NCI-H2029 treated with DMSO at 0.1 percent for 48 hours (cell line): ENCODE measurements around the gene MARCHF9.

ENCODE experiments used
- DNase-seq: peaks from one replicate; lab custom pipeline; 2025; lab: John Stamatoyannopoulos, UW

The MARCHF9 gene

DNA sequence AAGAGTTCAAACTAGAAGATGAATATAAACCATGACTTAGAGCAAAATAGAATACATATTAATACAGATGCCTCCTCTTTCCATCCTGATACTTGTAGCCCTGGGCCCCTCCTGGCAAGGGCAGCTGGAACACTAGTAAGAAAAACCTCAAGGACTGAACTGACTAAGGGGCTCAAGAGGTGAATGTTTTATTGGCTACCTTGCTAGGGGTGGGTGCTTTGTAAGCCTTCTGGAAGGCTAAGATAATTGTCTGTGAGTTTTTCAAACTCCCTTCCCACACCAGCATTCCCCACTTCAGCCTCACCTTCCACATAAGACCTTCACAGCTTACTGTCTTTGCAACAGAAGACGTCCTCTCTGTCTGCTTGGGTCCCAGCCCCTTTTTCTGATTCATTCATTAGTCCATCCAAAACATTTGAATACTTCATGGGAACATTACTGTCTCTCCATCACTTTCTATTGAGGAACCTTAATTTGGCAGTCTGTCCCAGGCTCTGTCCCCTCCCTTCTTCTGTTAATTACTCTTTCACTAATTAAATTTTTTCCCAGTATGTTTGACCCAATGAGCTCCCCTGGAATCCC, 1.1 kb upstream of the MARCHF9 start:
- DNase-seq, result no peak

DNA sequence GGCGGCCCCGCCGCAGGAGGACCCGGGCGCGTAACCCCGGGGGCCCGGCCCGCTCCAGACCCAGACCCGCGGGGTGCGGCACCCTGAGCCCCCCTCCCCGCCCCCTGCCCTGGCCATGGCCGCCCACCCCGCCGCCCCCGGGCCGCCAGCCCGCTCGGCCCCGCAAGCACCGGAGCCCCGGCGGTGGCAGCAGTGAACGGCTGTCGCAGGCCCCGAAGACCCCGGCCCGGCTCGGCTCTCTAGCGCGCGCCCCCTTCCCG, 221 bp downstream of the MARCHF9 start:
- DNase-seq, result no peak

DNA sequence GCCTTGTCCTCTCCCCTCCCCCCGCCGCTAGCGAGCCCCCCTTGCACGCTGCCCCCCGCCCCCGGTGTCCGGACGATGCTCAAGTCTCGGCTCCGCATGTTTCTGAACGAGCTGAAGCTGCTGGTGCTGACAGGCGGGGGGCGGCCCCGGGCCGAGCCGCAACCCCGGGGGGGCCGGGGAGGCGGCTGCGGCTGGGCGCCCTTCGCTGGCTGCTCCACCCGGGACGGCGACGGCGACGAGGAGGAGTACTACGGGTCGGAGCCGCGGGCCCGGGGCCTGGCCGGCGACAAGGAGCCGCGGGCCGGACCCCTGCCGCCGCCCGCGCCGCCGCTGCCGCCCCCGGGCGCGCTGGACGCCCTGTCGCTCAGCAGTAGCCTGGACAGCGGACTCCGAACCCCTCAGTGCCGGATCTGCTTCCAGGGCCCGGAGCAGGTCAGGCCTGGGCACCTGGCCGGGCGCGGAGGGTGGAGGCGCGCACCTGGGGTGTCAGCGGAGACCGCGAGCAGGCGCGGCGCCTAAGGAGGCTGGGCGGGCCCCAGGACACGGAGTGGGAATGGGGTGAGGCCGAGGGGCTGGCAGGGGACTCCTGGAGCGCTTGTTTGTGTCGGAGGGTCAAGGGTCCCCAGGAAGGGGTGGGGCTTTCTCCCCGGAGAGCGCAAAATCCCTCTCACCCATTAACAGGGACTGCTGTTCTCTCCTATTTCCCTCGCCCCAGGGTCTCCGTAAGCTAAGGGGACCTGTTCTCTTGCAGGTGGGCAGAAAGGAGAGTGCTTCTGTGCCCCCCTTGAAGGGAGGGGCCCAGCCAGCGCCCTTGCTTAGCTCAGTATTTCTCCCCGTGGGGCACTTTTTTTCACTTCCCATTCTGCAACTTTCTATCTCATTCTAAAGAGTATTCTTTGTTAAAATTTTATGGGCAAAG, 810 bp downstream of the MARCHF9 start:
- no peak for DNase-seq

DNA sequence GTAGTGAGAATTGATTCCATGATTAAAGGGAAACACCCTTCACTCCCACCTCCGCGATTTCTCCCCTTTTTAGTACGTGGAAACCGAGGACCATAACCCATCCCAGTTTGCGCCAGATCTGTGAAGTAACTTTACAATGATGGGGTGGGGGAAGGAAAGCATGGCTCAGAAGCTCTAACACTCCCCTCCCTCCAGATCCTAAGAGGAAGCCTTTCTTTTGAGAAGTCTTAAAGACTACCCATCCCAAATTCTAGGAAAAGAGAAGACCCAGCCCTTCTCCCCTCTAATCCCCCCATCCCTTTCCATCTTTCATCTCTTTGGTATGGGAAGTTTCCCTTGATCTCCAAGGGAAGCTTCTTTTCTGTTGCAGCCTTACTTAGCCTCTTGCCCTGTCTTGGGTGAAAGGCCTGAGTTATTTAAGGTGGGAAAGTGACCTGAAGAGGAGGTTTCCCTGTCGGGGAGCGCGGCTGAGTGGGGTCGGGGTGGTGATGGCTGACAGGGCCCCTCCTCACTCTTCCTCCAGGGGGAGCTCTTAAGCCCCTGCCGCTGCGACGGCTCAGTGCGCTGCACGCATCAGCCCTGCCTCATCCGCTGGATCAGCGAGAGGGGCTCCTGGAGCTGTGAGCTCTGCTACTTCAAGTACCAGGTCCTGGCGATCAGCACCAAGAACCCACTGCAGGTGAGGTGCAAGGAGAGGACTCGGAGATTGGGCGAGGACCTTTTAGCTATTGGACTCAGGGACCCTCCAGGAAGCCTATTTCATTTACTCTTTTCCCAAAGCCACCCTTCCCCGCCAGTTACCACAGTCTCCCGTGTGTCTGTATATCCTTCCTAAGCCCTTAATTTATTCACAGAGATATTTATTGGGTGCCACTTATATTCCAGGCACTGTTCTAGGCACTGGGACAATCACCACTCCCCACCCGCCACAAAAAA, 1.8 kb downstream of the MARCHF9 start:
- no peak for DNase-seq

DNA sequence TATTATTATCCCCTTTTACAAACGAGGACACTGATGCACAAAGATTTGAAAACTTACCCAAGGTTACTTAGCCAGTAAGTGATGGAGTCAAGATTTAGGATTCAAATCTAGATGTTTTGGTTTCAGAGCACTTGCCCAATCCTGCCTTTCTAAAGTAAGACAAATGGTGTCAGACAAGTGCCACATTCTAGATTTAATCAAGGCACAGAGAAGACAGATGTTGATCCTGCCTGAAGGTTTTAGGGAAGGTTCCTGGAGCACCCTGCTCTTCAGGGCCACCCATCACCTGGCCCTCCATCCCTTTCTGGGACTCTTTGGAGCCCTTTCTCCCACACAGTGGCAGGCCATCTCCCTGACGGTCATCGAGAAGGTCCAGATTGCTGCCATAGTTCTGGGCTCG, 2.9 kb downstream of the MARCHF9 start:
- no peak for DNase-seq

DNA sequence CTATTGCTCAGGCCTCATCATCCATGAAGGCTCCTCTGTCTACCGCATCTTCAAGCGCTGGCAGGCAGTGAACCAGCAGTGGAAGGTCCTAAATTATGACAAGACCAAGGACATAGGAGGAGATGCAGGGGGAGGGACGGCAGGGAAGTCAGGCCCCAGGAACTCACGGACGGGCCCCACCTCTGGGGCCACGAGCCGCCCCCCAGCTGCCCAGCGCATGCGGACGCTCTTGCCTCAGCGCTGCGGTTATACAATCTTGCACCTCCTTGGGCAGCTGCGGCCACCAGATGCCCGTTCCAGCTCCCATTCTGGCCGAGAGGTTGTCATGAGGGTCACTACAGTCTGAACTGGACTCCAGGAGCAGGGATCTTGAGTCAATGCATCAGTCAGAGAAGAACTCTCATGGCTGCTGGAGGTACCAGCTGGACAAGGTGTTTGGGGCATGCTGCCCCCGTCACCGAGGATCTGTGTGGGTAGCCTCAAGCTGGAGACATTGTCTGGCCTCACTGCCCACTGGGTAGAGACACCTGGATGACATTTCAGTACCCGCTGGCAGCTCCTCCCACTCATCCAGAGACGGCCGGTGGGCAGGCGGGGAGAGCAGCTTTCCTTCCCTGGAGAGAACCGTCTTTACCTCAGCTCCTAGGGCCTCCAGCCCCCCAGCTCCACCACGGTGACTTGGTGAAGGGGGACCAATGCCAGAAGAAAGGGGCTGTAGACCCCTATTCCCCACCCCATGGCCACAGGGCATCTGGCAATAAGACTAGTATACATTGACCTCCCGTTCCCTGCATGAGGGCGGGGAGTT, 3.9 kb downstream of the MARCHF9 start:
- no peak for DNase-seq

DNA sequence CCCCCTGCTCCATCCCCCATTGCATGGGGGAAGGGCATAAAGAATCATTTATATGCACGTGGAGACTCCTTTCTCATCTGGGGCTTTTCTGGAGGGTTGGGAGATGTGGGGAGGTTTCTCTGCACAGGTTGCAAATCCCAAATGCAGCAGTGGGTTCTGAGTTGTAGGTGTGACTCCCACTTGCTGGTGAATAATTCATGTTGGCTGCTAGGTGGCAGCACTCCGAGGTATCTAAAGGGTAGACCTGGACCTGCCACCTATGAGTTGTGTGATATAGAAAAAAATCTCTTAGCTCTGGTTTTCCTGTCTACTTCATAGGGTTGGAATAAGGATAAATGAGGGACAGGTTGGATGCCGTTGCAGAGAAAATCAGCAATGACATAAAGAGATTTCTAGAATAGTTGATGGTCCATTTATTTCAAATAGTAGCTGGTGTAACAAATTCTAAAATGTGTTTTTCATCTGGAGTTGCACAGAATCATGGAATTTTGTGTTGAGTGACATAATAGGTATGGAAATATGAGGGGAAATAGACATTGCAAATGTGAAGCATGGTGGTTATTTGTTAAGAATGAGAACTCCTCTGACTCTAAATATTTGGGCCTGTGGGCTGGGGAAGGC, 4.6 kb downstream of the MARCHF9 start:
- no peak for DNase-seq

DNA sequence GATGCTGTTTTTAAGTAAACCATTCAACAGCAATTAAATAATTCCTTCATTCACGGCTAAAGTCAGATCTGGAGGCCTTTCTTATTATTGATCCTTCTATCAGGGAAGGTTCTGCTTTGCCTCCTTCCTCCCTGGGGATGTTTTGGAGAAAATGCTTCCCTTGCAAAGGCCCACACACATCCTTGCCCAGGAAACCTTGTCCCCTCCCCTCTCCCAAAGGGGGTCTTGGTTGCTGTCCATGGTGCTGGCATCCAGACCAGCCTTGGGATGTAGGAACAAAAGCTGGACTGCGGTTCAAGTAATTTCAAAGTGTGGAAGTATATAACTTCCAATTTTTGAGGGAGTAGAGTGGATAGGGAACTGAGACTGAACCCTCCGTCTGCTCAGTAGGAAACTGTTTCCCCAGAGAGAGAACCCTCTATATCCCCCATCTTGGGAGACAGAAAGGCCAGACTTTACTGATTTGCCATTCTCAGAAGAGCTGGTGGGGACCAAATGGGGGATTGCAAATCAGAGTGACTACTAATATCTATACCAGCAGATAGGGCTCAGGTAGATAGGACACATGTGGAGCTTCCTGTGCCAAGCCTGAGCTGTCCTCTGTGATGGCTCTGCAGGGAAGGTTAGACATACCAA, 5.6 kb downstream of the MARCHF9 start:
- no peak for DNase-seq

DNA sequence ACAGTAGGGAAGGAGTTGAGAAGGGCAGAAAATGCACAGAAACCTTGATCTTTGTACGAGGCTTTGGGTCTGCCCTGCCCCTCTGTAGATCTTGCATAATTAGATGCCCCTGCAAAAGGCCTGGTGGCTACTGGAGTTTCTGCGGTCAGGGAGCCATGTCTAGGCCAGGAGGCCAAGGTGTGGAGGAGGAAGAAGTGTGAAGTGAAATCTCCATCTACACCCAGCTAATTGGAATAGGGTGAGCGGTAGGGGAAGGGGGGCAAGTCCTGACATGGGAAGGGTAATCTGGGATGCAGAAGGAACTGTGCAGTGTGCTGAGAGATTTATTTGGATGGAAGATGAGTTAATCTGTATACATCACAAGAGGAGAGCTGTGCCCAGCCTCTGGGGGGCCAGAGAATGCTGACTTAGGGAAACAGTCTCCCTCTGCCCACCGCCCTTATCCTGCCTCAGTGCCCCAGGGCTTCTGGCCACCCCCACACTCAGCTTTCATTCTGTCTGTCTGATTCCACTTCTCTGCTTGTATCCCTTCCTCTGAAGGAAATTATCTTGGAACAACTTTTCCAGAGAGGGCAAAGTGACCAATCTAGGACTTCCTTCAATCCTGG, 6.6 kb downstream of the MARCHF9 start:
- no peak for DNase-seq

DNA sequence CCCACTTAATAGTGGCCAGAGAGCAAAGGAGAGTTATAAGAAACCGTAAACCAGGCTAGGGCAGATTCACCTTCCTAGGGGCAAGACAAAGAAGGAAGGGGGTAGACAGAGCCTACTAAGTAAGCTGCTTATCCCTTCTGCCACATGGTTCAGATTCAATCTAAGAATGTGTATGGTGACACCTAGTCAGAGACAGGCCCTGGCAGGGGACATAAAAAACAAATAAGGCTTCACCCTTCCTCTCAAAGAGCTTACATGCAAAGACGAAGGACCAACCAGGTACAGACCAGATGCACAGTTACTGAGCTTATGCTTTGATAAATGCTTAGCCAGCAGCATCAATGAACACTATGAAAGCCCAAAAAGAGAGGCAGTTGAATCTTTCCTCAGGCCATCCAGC, 7.6 kb downstream of the MARCHF9 start:
- DNase-seq, result no peak

DNA sequence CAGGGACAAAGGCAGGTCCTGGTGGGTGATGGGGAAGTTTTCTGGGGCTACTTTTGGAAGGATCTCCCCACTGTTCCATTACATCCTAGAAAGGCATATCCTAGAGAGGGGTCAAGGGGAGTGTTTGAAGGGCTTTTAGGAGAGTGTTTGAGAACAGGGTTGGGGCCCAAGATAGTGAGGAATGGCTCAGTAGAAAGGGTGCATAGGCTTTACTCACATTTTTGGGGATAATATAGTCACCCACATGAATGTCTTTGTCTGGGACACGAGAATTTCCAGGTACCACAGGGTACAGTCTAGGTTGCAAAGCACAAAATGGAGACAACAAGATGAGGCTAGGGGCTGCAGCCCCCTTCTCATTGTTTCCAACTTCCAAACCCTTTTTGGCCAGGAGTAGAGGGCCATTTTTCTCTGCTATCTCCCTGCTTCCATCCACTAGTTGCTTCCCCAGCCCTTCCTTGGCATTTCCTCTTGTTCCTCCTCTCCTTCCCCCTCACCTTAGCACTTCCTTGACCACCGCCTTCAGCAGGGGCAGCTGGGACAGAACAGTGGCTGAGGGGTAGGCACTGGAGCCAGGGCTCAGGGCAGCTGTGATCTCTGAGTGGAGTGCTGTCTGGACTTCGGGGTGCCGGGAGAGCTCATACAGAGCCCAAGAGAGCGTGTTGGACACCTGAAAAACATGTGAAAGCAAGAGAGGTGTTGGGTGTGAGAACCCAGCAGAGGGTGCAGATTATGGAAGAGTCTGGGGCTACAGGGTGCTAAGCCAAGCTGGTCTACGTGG, 9.2 kb downstream of the MARCHF9 start:
- DNase-seq, result no peak

DNA sequence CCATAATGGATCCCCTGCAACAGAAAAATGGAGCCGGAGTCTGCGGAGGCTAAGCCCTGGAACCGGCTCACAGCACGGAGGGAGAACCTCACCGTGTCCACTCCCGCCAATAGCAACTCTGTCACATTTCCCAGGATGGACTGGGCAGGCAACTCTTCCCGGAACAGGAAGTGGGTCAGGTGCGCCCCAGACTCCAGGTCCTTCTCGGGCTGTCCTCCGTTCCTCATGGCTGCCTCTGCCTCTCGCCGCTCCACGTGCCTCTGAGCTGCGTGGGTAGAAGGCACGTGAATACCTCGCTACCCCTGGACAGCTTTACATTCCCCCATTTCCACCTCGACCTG, 9.7 kb downstream of the MARCHF9 start:
- no peak for DNase-seq

DNA sequence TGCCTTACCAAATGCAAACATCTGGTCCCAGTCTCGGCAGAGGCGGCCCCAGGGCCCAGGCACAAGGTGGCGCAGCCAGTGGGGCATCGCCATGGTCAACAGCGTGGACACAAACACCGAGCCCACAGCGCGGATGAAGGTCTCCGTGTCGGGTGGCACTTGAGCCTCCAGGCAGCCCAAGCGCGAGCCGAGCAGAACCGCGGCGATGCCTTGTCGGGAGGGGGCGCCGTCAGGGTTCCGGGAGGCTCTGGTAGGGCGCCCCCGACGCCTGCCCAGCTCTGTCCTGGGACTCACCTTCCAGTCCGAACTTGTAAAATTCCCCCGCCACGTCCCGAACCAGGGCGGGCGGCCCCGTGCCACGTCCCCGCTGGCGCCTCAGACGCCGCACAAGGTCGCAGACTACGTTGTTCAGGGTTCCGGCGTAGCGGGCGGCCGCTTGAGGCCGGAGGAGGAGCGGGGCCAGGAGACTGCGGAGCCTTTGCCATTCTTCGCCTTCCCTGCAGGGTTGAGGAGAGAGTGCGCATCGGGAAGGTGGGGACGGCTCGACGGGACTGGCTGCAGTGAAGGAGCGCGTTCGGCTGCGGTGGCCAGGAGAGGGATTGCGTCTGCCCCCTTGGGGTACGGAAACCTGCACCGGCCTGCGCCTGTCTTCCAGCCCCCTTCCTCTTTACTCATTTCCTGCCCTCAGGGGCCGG, 10.2 kb downstream of the MARCHF9 start:
- no peak for DNase-seq

DNA sequence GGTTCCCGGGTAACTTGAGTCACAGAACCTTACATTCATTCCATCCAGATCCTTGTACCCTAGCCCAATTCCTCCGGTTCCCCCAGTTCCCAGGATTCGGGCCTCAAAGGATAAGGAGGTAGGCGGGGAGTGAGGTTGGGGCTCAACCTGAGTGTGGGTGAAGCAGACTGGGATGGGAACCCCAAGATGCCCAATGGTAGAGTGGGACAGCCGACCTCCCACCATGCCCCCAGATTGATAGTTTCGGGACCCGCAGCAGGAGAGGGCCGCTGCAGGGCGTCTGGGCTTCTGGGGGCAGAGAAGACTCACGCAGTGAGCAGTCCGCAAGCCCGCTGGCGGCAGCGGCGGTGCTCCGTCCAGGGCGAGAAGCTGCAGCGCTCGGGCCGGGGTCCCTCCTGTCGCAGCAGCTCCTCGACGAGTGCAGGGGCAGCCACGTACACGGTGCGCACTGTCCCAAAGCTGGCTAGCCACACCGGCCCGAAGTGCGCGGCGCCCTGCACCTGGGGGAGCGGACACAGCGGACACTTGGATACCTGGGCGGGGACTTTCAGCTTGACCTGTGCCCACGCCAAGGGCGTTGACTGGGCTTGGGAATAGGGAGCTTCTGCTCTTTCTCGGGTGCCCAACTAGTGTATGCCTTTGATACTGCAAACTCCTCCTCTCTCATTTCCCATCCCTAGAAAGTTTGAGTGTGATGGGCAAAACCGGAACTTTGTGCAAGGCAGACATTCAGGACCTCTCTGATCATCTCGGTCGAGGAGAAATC, 11.0 kb downstream of the MARCHF9 start:
- no peak for DNase-seq

DNA sequence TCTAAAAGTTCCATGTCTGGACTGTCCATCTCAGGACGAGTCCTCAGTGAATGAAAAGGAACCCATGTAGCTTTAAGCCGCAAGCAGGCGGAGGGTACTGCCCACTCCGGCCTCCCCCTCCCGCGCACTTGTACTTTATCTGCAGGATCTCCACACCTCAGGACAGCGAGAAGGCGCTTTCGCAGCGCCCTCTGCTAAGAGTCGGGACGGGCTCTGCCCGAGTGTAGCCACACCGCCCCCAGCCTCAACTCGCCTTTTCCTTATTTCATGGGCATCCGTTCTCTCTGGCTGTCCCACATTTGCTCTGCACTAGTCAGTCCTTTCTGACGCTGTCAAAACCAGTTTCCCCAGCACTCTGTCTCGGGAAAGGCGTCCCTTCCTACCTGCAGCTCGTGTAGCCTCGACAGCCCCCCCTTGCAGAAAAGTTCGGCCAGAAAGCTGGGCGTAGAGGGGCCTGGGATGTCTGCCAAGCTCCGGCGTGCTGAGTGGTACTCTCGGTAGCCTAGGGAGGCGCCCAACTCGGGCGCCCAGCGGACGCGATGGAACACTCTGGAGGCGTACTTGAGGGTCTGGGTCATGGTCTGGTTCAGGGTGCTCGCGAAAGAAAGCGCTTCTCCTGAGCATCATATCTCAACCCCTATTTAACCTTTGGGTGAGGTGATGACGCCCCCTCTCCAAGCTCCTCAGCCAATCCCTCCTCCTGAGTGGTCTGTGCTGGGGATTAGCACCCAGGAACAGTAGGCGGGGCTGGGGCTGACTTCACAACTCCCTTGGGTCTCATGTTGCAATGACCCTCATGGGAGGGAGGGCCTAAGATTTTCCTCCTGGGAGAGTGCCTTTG, 11.8 kb downstream of the MARCHF9 start, which contains the start of gene CYP27B1:
Gene CYP27B1, minus strand, starts transcription at position 615 of the 841 bp plus-strand sequence. Its CDS starts 37 bp downstream, at position 578.
- peak; percentile 57 for DNase-seq

DNA sequence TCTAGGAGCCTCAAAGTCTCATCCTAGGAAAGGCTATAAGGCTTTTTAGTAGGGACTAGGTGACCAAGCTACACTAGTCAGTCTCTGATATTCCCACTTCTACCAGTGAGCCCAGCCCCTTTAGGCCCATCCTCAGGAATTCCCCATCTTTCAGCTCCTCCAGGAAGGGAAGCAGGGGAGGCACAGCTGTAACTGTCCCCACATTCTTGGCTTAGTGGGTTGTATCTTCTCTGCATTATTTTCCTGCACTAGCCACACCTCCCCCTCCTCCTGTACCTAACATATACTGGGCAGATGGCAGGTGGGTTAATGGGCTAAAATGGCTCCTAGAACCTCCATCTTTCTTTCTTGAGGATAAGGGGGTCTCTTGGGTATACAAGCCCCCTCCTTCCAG, 12.4 kb downstream of the MARCHF9 start:
- no peak for DNase-seq

DNA sequence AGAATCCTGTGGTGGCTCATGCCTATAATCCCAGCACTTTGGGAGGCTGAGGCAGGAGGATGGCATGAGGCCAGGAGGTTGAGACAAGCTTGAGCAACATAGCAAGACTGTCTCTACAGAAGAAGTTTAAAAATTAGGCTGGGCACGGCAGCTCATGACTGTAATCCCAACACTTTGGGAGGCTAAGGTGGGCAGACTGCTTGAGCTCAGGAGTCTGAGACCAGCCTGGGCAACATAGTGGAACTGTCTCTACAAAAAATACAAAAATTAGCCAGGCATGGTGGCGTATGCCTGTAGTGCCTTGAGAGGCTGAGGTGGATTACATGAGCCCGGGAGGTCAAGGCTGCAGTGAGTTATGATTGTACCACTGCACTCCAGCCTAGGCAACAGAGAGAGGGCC, 13.0 kb downstream of the MARCHF9 start:
- DNase-seq, result no peak
